ENCODE data around the gene KLHL34.

DNA sequence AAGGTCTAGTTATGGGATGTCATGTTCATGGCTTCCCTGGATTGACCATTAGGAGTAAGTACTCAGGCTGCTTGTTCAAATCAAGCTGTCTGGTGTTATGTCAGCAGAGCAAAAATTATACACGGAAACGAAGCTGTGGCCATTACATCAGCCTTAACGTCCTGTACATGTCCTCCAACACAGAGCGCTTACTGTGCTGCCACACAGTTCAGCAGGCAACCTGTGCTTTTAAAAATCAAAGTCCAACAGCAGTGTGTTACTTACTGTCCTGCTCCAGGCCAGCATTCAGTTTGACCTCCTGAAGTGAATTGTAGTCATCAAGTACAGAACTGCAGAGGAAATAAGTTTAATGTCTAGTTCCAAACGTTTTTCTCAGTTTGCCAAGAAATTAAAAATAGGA, 46.0 kb downstream of the KLHL34 start:
- TF ChIP-seq, protein P1, sequence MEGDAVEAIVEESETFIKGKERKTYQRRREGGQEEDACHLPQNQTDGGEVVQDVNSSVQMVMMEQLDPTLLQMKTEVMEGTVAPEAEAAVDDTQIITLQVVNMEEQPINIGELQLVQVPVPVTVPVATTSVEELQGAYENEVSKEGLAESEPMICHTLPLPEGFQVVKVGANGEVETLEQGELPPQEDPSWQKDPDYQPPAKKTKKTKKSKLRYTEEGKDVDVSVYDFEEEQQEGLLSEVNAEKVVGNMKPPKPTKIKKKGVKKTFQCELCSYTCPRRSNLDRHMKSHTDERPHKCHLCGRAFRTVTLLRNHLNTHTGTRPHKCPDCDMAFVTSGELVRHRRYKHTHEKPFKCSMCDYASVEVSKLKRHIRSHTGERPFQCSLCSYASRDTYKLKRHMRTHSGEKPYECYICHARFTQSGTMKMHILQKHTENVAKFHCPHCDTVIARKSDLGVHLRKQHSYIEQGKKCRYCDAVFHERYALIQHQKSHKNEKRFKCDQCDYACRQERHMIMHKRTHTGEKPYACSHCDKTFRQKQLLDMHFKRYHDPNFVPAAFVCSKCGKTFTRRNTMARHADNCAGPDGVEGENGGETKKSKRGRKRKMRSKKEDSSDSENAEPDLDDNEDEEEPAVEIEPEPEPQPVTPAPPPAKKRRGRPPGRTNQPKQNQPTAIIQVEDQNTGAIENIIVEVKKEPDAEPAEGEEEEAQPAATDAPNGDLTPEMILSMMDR (conservative IDR thresholded peaks at IDR 0.05) = no peak
- TF ChIP-seq ZFX (IDR thresholded peaks at IDR 0.05) = no peak
